ENCODE measurements around the gene NPHP1.
"Not testable (repeated sequence)": the region's sequence is repeated elsewhere in the genome, so short reads cannot be mapped to it uniquely, and the experiment has no call there.

The NPHP1 gene

GRCh38 chr2:110167326-110168000 lies 37.4 kb downstream of the NPHP1 start:
- no peak overlapping the region for H3K4me3 Mint-ChIP-seq
- no peaks in the 10 kb centered on the region for H3K36me3 Mint-ChIP-seq (ENCODE audit: low read depth)
- DNase-seq (ENCODE audit: low spot score): no peak
- H3K4me1 Mint-ChIP-seq (ENCODE audit: low read depth): peaks cover 2% of the 10 kb centered on the region
- no peaks in the 10 kb centered on the region for H3K9me3 Mint-ChIP-seq
- H3K27ac Mint-ChIP-seq: no peak overlapping the region
- H3K27me3 Mint-ChIP-seq (ENCODE audit: low read depth): peaks cover 25% of the 10 kb centered on the region

- no peaks in the 10 kb centered on the region for H3K9me3 Mint-ChIP-seq
- H3K27me3 Mint-ChIP-seq (ENCODE audit: low read depth): peaks cover 21% of the 10 kb centered on the region
- no peak overlapping the region for H3K4me3 Mint-ChIP-seq
- no peak overlapping the region for H3K27ac Mint-ChIP-seq
- no peaks in the 10 kb centered on the region for H3K36me3 Mint-ChIP-seq (ENCODE audit: low read depth)
- H3K4me1 Mint-ChIP-seq (ENCODE audit: low read depth): peaks cover 2% of the 10 kb centered on the region
- no peak for DNase-seq (ENCODE audit: low spot score)
These were observed 38.5 kb downstream of the NPHP1 start for GRCh38 chr2:110166266-110166665.

GRCh38 chr2:110157153-110157793 lies 47.5 kb downstream of the NPHP1 start:
- Mint-ChIP-seq H3K9me3 (peaks cover 8% of the 10 kb centered on the region), H3K36me3 (ENCODE audit: low read depth) (peaks cover 3% of the 10 kb centered on the region), H3K4me3 (no peak overlapping the region), H3K27ac (no peak overlapping the region), H3K4me1 (ENCODE audit: low read depth) (peaks cover 4% of the 10 kb centered on the region), H3K27me3 (ENCODE audit: low read depth) (peaks cover 9% of the 10 kb centered on the region)
- DNase-seq (ENCODE audit: low spot score): peak; percentile 15

GRCh38 chr2:110154828-110155227 lies 50.0 kb downstream of the NPHP1 start:
- H3K36me3 Mint-ChIP-seq (ENCODE audit: low read depth): not testable (repeated sequence)

GRCh38 chr2:110154188-110154587 lies 50.6 kb downstream of the NPHP1 start:
- not testable (repeated sequence) for H3K9me3 Mint-ChIP-seq; H3K36me3 Mint-ChIP-seq (ENCODE audit: low read depth); H3K4me3 Mint-ChIP-seq

More at GRCh38 chr2:110154828-110155227, 50.0 kb downstream of the NPHP1 start:
- not testable (repeated sequence) for H3K9me3 Mint-ChIP-seq; H3K27me3 Mint-ChIP-seq (ENCODE audit: low read depth); H3K4me3 Mint-ChIP-seq; H3K27ac Mint-ChIP-seq; H3K4me1 Mint-ChIP-seq (ENCODE audit: low read depth); DNase-seq (ENCODE audit: low spot score)

GRCh38 chr2:110153416-110153815 lies 51.4 kb downstream of the NPHP1 start:
- Mint-ChIP-seq H3K36me3 (ENCODE audit: low read depth) (peaks cover 3% of the 10 kb centered on the region), H3K4me1 (ENCODE audit: low read depth) (peaks cover 7% of the 10 kb centered on the region)

More at GRCh38 chr2:110154188-110154587, 50.6 kb downstream of the NPHP1 start:
- H3K27ac Mint-ChIP-seq; DNase-seq (ENCODE audit: low spot score); H3K4me1 Mint-ChIP-seq (ENCODE audit: low read depth); H3K27me3 Mint-ChIP-seq (ENCODE audit: low read depth): not testable (repeated sequence)

GRCh38 chr2:110152943-110153342 lies 51.9 kb downstream of the NPHP1 start:
- peaks cover 3% of the 10 kb centered on the region for H3K36me3 Mint-ChIP-seq (ENCODE audit: low read depth)
- H3K9me3 Mint-ChIP-seq: peaks cover 8% of the 10 kb centered on the region
- H3K27me3 Mint-ChIP-seq (ENCODE audit: low read depth): peaks cover 4% of the 10 kb centered on the region
- H3K27ac Mint-ChIP-seq: no peak overlapping the region
- H3K4me3 Mint-ChIP-seq: no peak overlapping the region
- H3K4me1 Mint-ChIP-seq (ENCODE audit: low read depth): peaks cover 7% of the 10 kb centered on the region
- DNase-seq (ENCODE audit: low spot score): no peak

More at GRCh38 chr2:110153416-110153815, 51.4 kb downstream of the NPHP1 start:
- H3K27me3 Mint-ChIP-seq (ENCODE audit: low read depth): peaks cover 6% of the 10 kb centered on the region
- H3K9me3 Mint-ChIP-seq: peaks cover 8% of the 10 kb centered on the region
- no peak for DNase-seq (ENCODE audit: low spot score)
- no peak overlapping the region for H3K27ac Mint-ChIP-seq
- no peak overlapping the region for H3K4me3 Mint-ChIP-seq

GRCh38 chr2:110149330-110150220 lies 55.2 kb downstream of the NPHP1 start:
- no peak overlapping the region for H3K4me3 Mint-ChIP-seq
- DNase-seq (ENCODE audit: low spot score): peak; percentile 43

GRCh38 chr2:110146945-110147332 lies 57.9 kb downstream of the NPHP1 start:
- H3K27ac Mint-ChIP-seq: no peak overlapping the region
- no peaks in the 10 kb centered on the region for H3K9me3 Mint-ChIP-seq
- no peaks in the 10 kb centered on the region for H3K36me3 Mint-ChIP-seq (ENCODE audit: low read depth)
- H3K4me3 Mint-ChIP-seq: no peak overlapping the region
- peaks cover 5% of the 10 kb centered on the region for H3K4me1 Mint-ChIP-seq (ENCODE audit: low read depth)
- no peak for DNase-seq (ENCODE audit: low spot score)
- H3K27me3 Mint-ChIP-seq (ENCODE audit: low read depth): no peaks in the 10 kb centered on the region

More at GRCh38 chr2:110149330-110150220, 55.2 kb downstream of the NPHP1 start:
- Mint-ChIP-seq H3K4me1 (ENCODE audit: low read depth) (peaks cover 3% of the 10 kb centered on the region), H3K9me3 (peaks cover 7% of the 10 kb centered on the region), H3K27me3 (ENCODE audit: low read depth) (no peaks in the 10 kb centered on the region), H3K27ac (no peak overlapping the region), H3K36me3 (ENCODE audit: low read depth) (peaks cover 3% of the 10 kb centered on the region)

- no peak overlapping the region for H3K27ac Mint-ChIP-seq
- peaks cover 5% of the 10 kb centered on the region for H3K4me1 Mint-ChIP-seq (ENCODE audit: low read depth)
- DNase-seq (ENCODE audit: low spot score): no peak
- H3K36me3 Mint-ChIP-seq (ENCODE audit: low read depth): no peaks in the 10 kb centered on the region
- no peaks in the 10 kb centered on the region for H3K9me3 Mint-ChIP-seq
- H3K27me3 Mint-ChIP-seq (ENCODE audit: low read depth): no peaks in the 10 kb centered on the region
- H3K4me3 Mint-ChIP-seq: no peak overlapping the region
These were observed 58.4 kb downstream of the NPHP1 start for GRCh38 chr2:110146183-110146944.

GRCh38 chr2:110143982-110144381 lies 60.8 kb downstream of the NPHP1 start:
- no peak overlapping the region for H3K27ac Mint-ChIP-seq
- H3K4me1 Mint-ChIP-seq (ENCODE audit: low read depth): peaks cover 2% of the 10 kb centered on the region
- no peaks in the 10 kb centered on the region for H3K27me3 Mint-ChIP-seq (ENCODE audit: low read depth)
- DNase-seq (ENCODE audit: low spot score): no peak
- H3K4me3 Mint-ChIP-seq: no peak overlapping the region
- no peaks in the 10 kb centered on the region for H3K9me3 Mint-ChIP-seq
- H3K36me3 Mint-ChIP-seq (ENCODE audit: low read depth): no peaks in the 10 kb centered on the region

GRCh38 chr2:110140401-110140800 lies 64.4 kb downstream of the NPHP1 start:
- Mint-ChIP-seq H3K36me3 (ENCODE audit: low read depth) (no peaks in the 10 kb centered on the region), H3K27me3 (ENCODE audit: low read depth) (no peaks in the 10 kb centered on the region), H3K4me1 (ENCODE audit: low read depth) (peaks cover 2% of the 10 kb centered on the region), H3K9me3 (no peaks in the 10 kb centered on the region), H3K27ac (no peak overlapping the region), H3K4me3 (no peak overlapping the region)
- DNase-seq (ENCODE audit: low spot score): no peak

- DNase-seq (ENCODE audit: low spot score): no peak
- peaks cover 12% of the 10 kb centered on the region for H3K9me3 Mint-ChIP-seq
- H3K4me3 Mint-ChIP-seq: no peak overlapping the region
- no peaks in the 10 kb centered on the region for H3K4me1 Mint-ChIP-seq (ENCODE audit: low read depth)
- H3K27ac Mint-ChIP-seq: no peak overlapping the region
- H3K27me3 Mint-ChIP-seq (ENCODE audit: low read depth): no peaks in the 10 kb centered on the region
- H3K36me3 Mint-ChIP-seq (ENCODE audit: low read depth): peaks cover 1% of the 10 kb centered on the region
These were observed 70.8 kb downstream of the NPHP1 start for GRCh38 chr2:110134025-110134424.
